SJCRH30 (cell line): ENCODE results near the gene MAP3K3. TPM values are rescaled to one million over a fixed set of nuclear protein-coding genes. Genes with fewer than 3 reads are reported as not detected.

Experiments
- DNase-seq, 2 experiments: peaks; one replicate each; pipeline ENCODE4 v3.0.0-alpha.2; 2015 to 2020
- H3K27ac ChIP-seq: fragments of 250-450 bp; sonication (Bioruptor Pico); 2 replicates; pipeline ENCODE4 v1.5.1; 2020; ENCODE audit warnings: mild to moderate bottlenecking, moderate library complexity
- H3K27me3 ChIP-seq: fragments of 250-450 bp; sonication (Bioruptor Pico); 2 replicates; pipeline ENCODE4 v1.5.1; 2020; ENCODE audit warnings: mild to moderate bottlenecking, moderate library complexity
- H3K36me3 ChIP-seq: fragments of 250-450 bp; sonication (Bioruptor Pico); 2 replicates; pipeline ENCODE4 v1.5.1; 2020; ENCODE audit warnings: mild to moderate bottlenecking, moderate library complexity
- H3K4me1 ChIP-seq: fragments of 250-450 bp; sonication (Bioruptor Pico); 2 replicates; pipeline ENCODE4 v1.5.1; 2020; ENCODE audit warnings: mild to moderate bottlenecking, moderate library complexity
- H3K4me3 ChIP-seq: fragments of 250-450 bp; sonication (Bioruptor Pico); 2 replicates; pipeline ENCODE4 v1.5.1; 2020; ENCODE audit warnings: mild to moderate bottlenecking, moderate library complexity
- H3K9me3 ChIP-seq: fragments of 250-450 bp; sonication (Bioruptor Pico); replicated peaks from 2 replicates; pipeline ENCODE4 v1.5.1; 2020; ENCODE audit warnings: mild to moderate bottlenecking, moderate library complexity
- total RNA-seq: library from RNA; depleted of rRNA; stranded (reverse); fragments of >200 nt; shearing (Covaris generic); gene quantifications from 2 replicates; pipeline ENCODE4 v1.2.3, GENCODE V29; 2014

The MAP3K3 gene
- total RNA-seq, 1 experiment from 2014 or later, result 25.9 TPM

- H3K36me3 ChIP-seq, result peaks cover 10% of the 10 kb centered on the region
- no peak overlapping the region for H3K27ac ChIP-seq
- H3K4me1 ChIP-seq, result no peaks in the 10 kb centered on the region
- no peaks in the 10 kb centered on the region for H3K9me3 ChIP-seq
- H3K4me3 ChIP-seq, result no peak overlapping the region
- H3K27me3 ChIP-seq, result no peaks in the 10 kb centered on the region
- no peak for DNase-seq
Measured at GRCh38 chr17:63633742-63634141, 11.5 kb downstream of the MAP3K3 start.

- H3K9me3 ChIP-seq, result no peaks in the 10 kb centered on the region
- H3K27ac ChIP-seq, result no peak overlapping the region
- no peaks in the 10 kb centered on the region for H3K4me1 ChIP-seq
- H3K36me3 ChIP-seq, result peaks cover 10% of the 10 kb centered on the region
- DNase-seq, result no peak
- no peak overlapping the region for H3K4me3 ChIP-seq
- H3K27me3 ChIP-seq, result no peaks in the 10 kb centered on the region
Measured at GRCh38 chr17:63634163-63634562, 11.9 kb downstream of the MAP3K3 start.

GRCh38 chr17:63634816-63635215, 12.6 kb downstream of the MAP3K3 start:
- Histone ChIP-seq H3K27me3 (no peaks in the 10 kb centered on the region), H3K9me3 (no peaks in the 10 kb centered on the region), H3K27ac (no peak overlapping the region), H3K4me1 (no peaks in the 10 kb centered on the region), H3K4me3 (no peak overlapping the region), H3K36me3 (peaks cover 10% of the 10 kb centered on the region)
- DNase-seq, result no peak

GRCh38 chr17:63635290-63635689, 13.1 kb downstream of the MAP3K3 start:
- H3K27ac ChIP-seq, result no peak overlapping the region
- no peak overlapping the region for H3K4me3 ChIP-seq
- DNase-seq, result no peak
- H3K36me3 ChIP-seq, result peaks cover 10% of the 10 kb centered on the region
- H3K4me1 ChIP-seq, result no peaks in the 10 kb centered on the region
- no peaks in the 10 kb centered on the region for H3K27me3 ChIP-seq
- H3K9me3 ChIP-seq, result no peaks in the 10 kb centered on the region

GRCh38 chr17:63635787-63636186, 13.6 kb downstream of the MAP3K3 start:
- H3K4me1 ChIP-seq, result no peaks in the 10 kb centered on the region
- H3K27me3 ChIP-seq, result no peaks in the 10 kb centered on the region
- no peak overlapping the region for H3K4me3 ChIP-seq
- no peaks in the 10 kb centered on the region for H3K9me3 ChIP-seq
- no peak overlapping the region for H3K27ac ChIP-seq
- DNase-seq, result no peak
- H3K36me3 ChIP-seq, result peaks cover 10% of the 10 kb centered on the region

- H3K27ac ChIP-seq, result no peak overlapping the region
- no peaks in the 10 kb centered on the region for H3K9me3 ChIP-seq
- DNase-seq, result no peak
- no peak overlapping the region for H3K4me3 ChIP-seq
- H3K27me3 ChIP-seq, result no peaks in the 10 kb centered on the region
- H3K4me1 ChIP-seq, result no peaks in the 10 kb centered on the region
- peaks cover 10% of the 10 kb centered on the region for H3K36me3 ChIP-seq
Measured at GRCh38 chr17:63639125-63639524, 16.9 kb downstream of the MAP3K3 start.

GRCh38 chr17:63640038-63640437, 17.8 kb downstream of the MAP3K3 start:
- Histone ChIP-seq H3K27ac (no peak overlapping the region), H3K36me3 (0 out of 2 replicates have a peak, but pooled peaks cover 3% of the 10 kb centered on the region), H3K9me3 (no peaks in the 10 kb centered on the region), H3K27me3 (no peaks in the 10 kb centered on the region), H3K4me1 (no peaks in the 10 kb centered on the region), H3K4me3 (no peak overlapping the region)
- DNase-seq, result no peak

- Histone ChIP-seq H3K9me3 (no peaks in the 10 kb centered on the region), H3K36me3 (0 out of 2 replicates have a peak, but pooled peaks cover 3% of the 10 kb centered on the region), H3K27me3 (no peaks in the 10 kb centered on the region), H3K4me3 (no peak overlapping the region), H3K27ac (no peak overlapping the region), H3K4me1 (peaks cover 2% of the 10 kb centered on the region; the same call in 1 of the 2 replicates)
- no peak for DNase-seq
Measured at GRCh38 chr17:63641692-63642448, 19.7 kb downstream of the MAP3K3 start.

GRCh38 chr17:63644846-63645245, 22.6 kb downstream of the MAP3K3 start:
- peaks cover 12% of the 10 kb centered on the region; the same call in 1 of the 2 replicates for H3K4me1 ChIP-seq
- H3K27me3 ChIP-seq, result no peaks in the 10 kb centered on the region
- DNase-seq, result no peak
- no peaks in the 10 kb centered on the region for H3K9me3 ChIP-seq
- no peak overlapping the region for H3K4me3 ChIP-seq
- H3K36me3 ChIP-seq, result no peaks in the 10 kb centered on the region
- no peak overlapping the region for H3K27ac ChIP-seq

GRCh38 chr17:63645775-63646487, 23.7 kb downstream of the MAP3K3 start:
- no peak for DNase-seq
- no peaks in the 10 kb centered on the region for H3K27me3 ChIP-seq
- H3K4me1 ChIP-seq, result peaks cover 12% of the 10 kb centered on the region; the same call in 1 of the 2 replicates
- no peaks in the 10 kb centered on the region for H3K36me3 ChIP-seq
- H3K9me3 ChIP-seq, result no peaks in the 10 kb centered on the region
- H3K27ac ChIP-seq, result no peak overlapping the region
- no peak overlapping the region for H3K4me3 ChIP-seq

GRCh38 chr17:63646488-63646806, 24.2 kb downstream of the MAP3K3 start:
- H3K9me3 ChIP-seq, result no peaks in the 10 kb centered on the region
- H3K4me3 ChIP-seq, result no peak overlapping the region
- no peak overlapping the region for H3K27ac ChIP-seq
- peaks cover 12% of the 10 kb centered on the region; the same call in 1 of the 2 replicates for H3K4me1 ChIP-seq
- H3K27me3 ChIP-seq, result no peaks in the 10 kb centered on the region
- DNase-seq, result no peak
- no peaks in the 10 kb centered on the region for H3K36me3 ChIP-seq

- peak overlapping the region; percentile 29; the same call in 1 of the 2 replicates for H3K27ac ChIP-seq
- peak; percentile 27 to 38 for DNase-seq
Measured at GRCh38 chr17:63647065-63647725, 25.0 kb downstream of the MAP3K3 start.

GRCh38 chr17:63647936-63648335, 25.7 kb downstream of the MAP3K3 start:
- H3K36me3 ChIP-seq, result peaks cover 4% of the 10 kb centered on the region; the same call in 1 of the 2 replicates
- H3K27me3 ChIP-seq, result no peaks in the 10 kb centered on the region
- H3K27ac ChIP-seq, result peak overlapping the region; percentile 1; the same call in 1 of the 2 replicates
- H3K9me3 ChIP-seq, result no peaks in the 10 kb centered on the region
- H3K4me1 ChIP-seq, result peaks cover 12% of the 10 kb centered on the region; the same call in 1 of the 2 replicates
- peak in 1 of 2 experiments; percentile 4 for DNase-seq
- no peak overlapping the region for H3K4me3 ChIP-seq

More at GRCh38 chr17:63647065-63647725, 25.0 kb downstream of the MAP3K3 start:
- Histone ChIP-seq H3K4me1 (peaks cover 12% of the 10 kb centered on the region; the same call in 1 of the 2 replicates), H3K4me3 (no peak overlapping the region), H3K9me3 (no peaks in the 10 kb centered on the region), H3K36me3 (no peaks in the 10 kb centered on the region), H3K27me3 (no peaks in the 10 kb centered on the region)

- H3K4me3 ChIP-seq, result no peak overlapping the region
- H3K9me3 ChIP-seq, result no peaks in the 10 kb centered on the region
- no peak for DNase-seq
- H3K27ac ChIP-seq, result no peak overlapping the region
- H3K4me1 ChIP-seq, result peaks cover 12% of the 10 kb centered on the region; the same call in 1 of the 2 replicates
- peaks cover 10% of the 10 kb centered on the region for H3K36me3 ChIP-seq
- no peaks in the 10 kb centered on the region for H3K27me3 ChIP-seq
Measured at GRCh38 chr17:63649813-63650212, 27.6 kb downstream of the MAP3K3 start.

GRCh38 chr17:63652106-63652505, 29.9 kb downstream of the MAP3K3 start:
- Histone ChIP-seq H3K27ac (no peak overlapping the region), H3K9me3 (no peaks in the 10 kb centered on the region), H3K36me3 (peaks cover 10% of the 10 kb centered on the region), H3K27me3 (no peaks in the 10 kb centered on the region), H3K4me1 (peaks cover 7% of the 10 kb centered on the region; the same call in 1 of the 2 replicates), H3K4me3 (no peak overlapping the region)
- DNase-seq, result no peak
